IPS-15b (cell line): Measurements from ENCODE around the gene IL4I1.

Experiments
- H3K27me3 ChIP-seq: one replicate; pipeline ENCODE4 v1.6.1; 2013; ENCODE audit warnings: low read length; ENCODE audit not compliant: control insufficient read depth, insufficient read depth
- H3K36me3 ChIP-seq: one replicate; pipeline ENCODE4 v1.6.1; 2013; ENCODE audit warnings: low read length; ENCODE audit not compliant: control insufficient read depth, insufficient read depth
- H3K4me1 ChIP-seq: one replicate; pipeline ENCODE4 v1.6.1; 2013; ENCODE audit warnings: mild to moderate bottlenecking, low read length; ENCODE audit not compliant: control insufficient read depth, insufficient read depth
- H3K4me3 ChIP-seq: one replicate; pipeline ENCODE4 v1.5.1; 2013; ENCODE audit warnings: low read depth, low read length
- H3K9ac ChIP-seq: one replicate; pipeline ENCODE4 v1.6.1; 2013; ENCODE audit warnings: low read depth, mild to moderate bottlenecking, low read length
- H3K9me3 ChIP-seq: one replicate; pipeline ENCODE4 v1.6.1; 2013; ENCODE audit warnings: mild to moderate bottlenecking, low read length; ENCODE audit not compliant: control insufficient read depth, insufficient read depth

The IL4I1 gene

DNA sequence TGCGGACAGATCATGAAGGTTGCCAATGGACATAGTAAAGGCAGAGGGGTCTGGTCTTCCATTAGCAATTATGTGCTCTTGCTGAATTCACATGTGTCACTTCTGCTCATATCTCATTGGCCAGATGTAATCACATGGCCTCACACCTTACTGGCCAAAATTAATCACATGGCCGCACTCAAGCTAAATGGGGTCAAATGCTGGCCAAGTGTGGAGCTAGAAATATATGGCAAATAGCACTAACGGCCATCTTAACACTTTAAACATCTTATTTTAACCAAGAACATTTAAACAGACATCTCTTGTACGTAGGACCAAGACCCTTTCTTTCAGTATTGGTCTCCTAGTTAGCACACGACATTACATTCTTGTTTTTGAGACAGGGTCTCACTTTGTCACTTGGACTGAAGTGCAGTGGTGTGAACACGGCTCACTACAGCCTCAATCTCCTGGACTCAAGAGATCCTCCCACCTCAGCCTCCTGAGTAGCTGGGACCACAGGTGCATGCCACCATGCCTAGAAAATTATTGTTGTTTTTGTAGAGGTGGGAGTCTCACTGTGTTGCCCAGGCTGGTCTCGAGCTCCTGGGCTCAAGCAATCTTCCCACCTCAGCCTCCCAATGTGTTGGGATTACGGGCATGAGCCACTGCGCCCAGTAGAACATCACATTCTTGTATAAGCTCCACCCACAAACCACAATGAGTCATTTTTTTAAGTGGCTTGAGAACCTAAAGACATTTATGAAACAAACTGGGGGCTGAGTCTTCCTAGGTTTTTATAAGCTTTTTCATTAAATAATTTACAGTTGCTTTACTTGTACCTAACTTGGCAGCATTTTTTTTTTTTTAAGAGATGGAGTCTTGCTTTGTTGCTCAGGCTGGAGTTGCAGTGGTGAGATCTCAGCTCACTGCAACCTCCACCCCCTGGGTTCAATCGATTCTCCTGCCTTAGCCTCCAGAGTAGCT lies 48.7 kb downstream of the IL4I1 start:
- peaks cover 5% of the 10 kb centered on the region for H3K4me1 ChIP-seq
- H3K9ac ChIP-seq: no peak overlapping the region
- no peaks in the 10 kb centered on the region for H3K27me3 ChIP-seq
- H3K4me3 ChIP-seq: no peak overlapping the region
- no peaks in the 10 kb centered on the region for H3K36me3 ChIP-seq
- H3K9me3 ChIP-seq: no peaks in the 10 kb centered on the region

DNA sequence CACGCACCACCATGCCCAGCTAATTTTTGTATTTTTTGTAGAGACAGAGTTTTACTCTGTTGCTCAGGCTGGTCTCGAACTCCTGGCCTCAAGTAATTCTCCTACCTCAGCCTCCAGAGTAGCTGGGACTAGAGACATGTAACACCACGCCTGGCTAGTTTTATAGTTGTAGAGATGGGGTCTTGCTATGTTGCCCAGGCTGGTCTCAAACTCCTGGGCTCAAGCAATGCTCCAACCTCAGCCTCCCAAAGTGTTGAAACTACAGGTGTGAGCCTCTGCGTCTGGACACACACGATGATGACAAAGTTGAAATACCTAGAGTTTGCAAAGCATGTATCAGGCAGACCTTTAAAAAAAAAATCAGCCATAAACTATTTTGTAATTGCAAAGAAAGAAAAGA lies 50.3 kb downstream of the IL4I1 start:
- no peaks in the 10 kb centered on the region for H3K4me1 ChIP-seq

GRCh38 chr19:49845414-49845813 lies 51.3 kb downstream of the IL4I1 start:
- no peak overlapping the region for H3K9ac ChIP-seq
- no peaks in the 10 kb centered on the region for H3K4me1 ChIP-seq
- no peaks in the 10 kb centered on the region for H3K36me3 ChIP-seq
- H3K4me3 ChIP-seq: no peak overlapping the region
- no peaks in the 10 kb centered on the region for H3K27me3 ChIP-seq
- no peaks in the 10 kb centered on the region for H3K9me3 ChIP-seq

More for the DNA sequence above, 50.3 kb downstream of the IL4I1 start:
- Histone ChIP-seq H3K36me3 (no peaks in the 10 kb centered on the region), H3K9ac (no peak overlapping the region), H3K27me3 (no peaks in the 10 kb centered on the region), H3K9me3 (no peaks in the 10 kb centered on the region), H3K4me3 (no peak overlapping the region)

GRCh38 chr19:49844138-49845095 lies 52.3 kb downstream of the IL4I1 start:
- Histone ChIP-seq H3K9ac (no peak overlapping the region), H3K4me1 (no peaks in the 10 kb centered on the region), H3K27me3 (no peaks in the 10 kb centered on the region), H3K36me3 (no peaks in the 10 kb centered on the region), H3K4me3 (no peak overlapping the region), H3K9me3 (no peaks in the 10 kb centered on the region)

GRCh38 chr19:49843265-49843664 lies 53.4 kb downstream of the IL4I1 start:
- Histone ChIP-seq H3K9ac (no peak overlapping the region), H3K4me3 (no peak overlapping the region), H3K27me3 (no peaks in the 10 kb centered on the region), H3K36me3 (peaks cover 3% of the 10 kb centered on the region), H3K4me1 (no peaks in the 10 kb centered on the region), H3K9me3 (no peaks in the 10 kb centered on the region)

GRCh38 chr19:49840736-49841249 lies 55.9 kb downstream of the IL4I1 start:
- Histone ChIP-seq H3K9me3 (no peaks in the 10 kb centered on the region), H3K4me1 (no peaks in the 10 kb centered on the region), H3K36me3 (peaks cover 24% of the 10 kb centered on the region)

GRCh38 chr19:49840321-49840720 lies 56.4 kb downstream of the IL4I1 start:
- Histone ChIP-seq H3K9ac (no peak overlapping the region), H3K36me3 (peaks cover 27% of the 10 kb centered on the region), H3K9me3 (no peaks in the 10 kb centered on the region), H3K27me3 (no peaks in the 10 kb centered on the region), H3K4me1 (no peaks in the 10 kb centered on the region), H3K4me3 (no peak overlapping the region)

More at GRCh38 chr19:49840736-49841249, 55.9 kb downstream of the IL4I1 start:
- no peaks in the 10 kb centered on the region for H3K27me3 ChIP-seq
- H3K9ac ChIP-seq: no peak overlapping the region
- no peak overlapping the region for H3K4me3 ChIP-seq

GRCh38 chr19:49839713-49840112 lies 57.0 kb downstream of the IL4I1 start:
- Histone ChIP-seq H3K27me3 (no peaks in the 10 kb centered on the region), H3K9me3 (no peaks in the 10 kb centered on the region), H3K4me3 (no peak overlapping the region), H3K9ac (no peak overlapping the region), H3K4me1 (no peaks in the 10 kb centered on the region), H3K36me3 (peaks cover 33% of the 10 kb centered on the region)
